ENCODE measurements around the gene CDH4. TPM values are rescaled to one million over a fixed set of nuclear protein-coding genes. Genes with fewer than 3 reads are reported as not detected.

CDH4 gene
- total and polyA plus RNA-seq, 2 of the 13 experiments (the other 11 are each of a cell fraction or from before 2014, with no cell fraction given), result not detected

GRCh38 chr20:61204206-61204605 is 47.9 kb upstream of the CDH4 start:
- Histone ChIP-seq H3K79me2 (ENCODE audit: insufficient read depth, low read length) (no peaks in the 10 kb centered on the region), H3K4me1 (ENCODE audit: insufficient read depth, low read length) (no peaks in the 10 kb centered on the region), H3K36me3 (replicated peaks in 1 of 2; ENCODE audit: control insufficient read depth in 1 of 2, insufficient read depth in 2 of 2, low read length in 2 of 2) (no peaks in the 10 kb centered on the region), H3K4me2 (ENCODE audit: low read depth, low read length) (no peak overlapping the region), H4K20me1 (ENCODE audit: insufficient read depth, low read length) (no peaks in the 10 kb centered on the region), H3K9me3 (ENCODE audit: low read length) (no peaks in the 10 kb centered on the region), H3K27me3 (ENCODE audit: control insufficient read depth in 1 of 2, insufficient read depth in 2 of 2, low read length in 2 of 2) (peaks cover 0 to 14% of the 10 kb centered on the region in 2 experiments; a peak in 3 of 5 replicates), H3K27ac (ENCODE audit: extremely low read length, insufficient read depth, low read length) (no peak overlapping the region), H3K9ac (ENCODE audit: insufficient read depth, low read depth, low read length) (no peak overlapping the region), H2AFZ (ENCODE audit: low read length) (no peak overlapping the region), H3K4me3 (replicated peaks in 1 of 3; ENCODE audit: insufficient read depth in 1 of 3, low read depth in 2 of 3, low read length in 3 of 3) (no peak overlapping the region)
- CTCF ChIA-PET (ENCODE audit: low intra/inter-chr PET ratio, low total read pairs), result no interaction called here
- POLR2A ChIA-PET, result no interaction called here
- 10% methylated on average over 8 of the region's 8 CpGs for WGBS (ENCODE audit: low lambda C conversion rate)
- ATAC-seq (no peak), FAIRE-seq (no peak), DNase-seq (ENCODE audit: low spot score) (no peak)
- intact Hi-C loops (cut with micrococcal nuclease; ENCODE audit: unreplicated experiment), result no loop called here
- BruUV-seq (replicated peaks), result no TSS peak
- in situ Hi-C loops (cut with HindIII; ENCODE audit: extremely low pct_ligation_motif_present, low pct_unique_long_range_greater_than_20kb), result no loop called here
- TF ChIP-seq ZNF709 (CRISPR knock-in tag; IDR thresholded peaks at IDR 0.05), result no peak
- TF ChIP-seq ZNF567 (CRISPR knock-in tag; IDR thresholded peaks at IDR 0.05; ENCODE audit: borderline replicate concordance), result no peak
- no peak for TF ChIP-seq ZNF276 (CRISPR knock-in tag; IDR thresholded peaks at IDR 0.05; ENCODE audit: low read depth)
- no peak for TF ChIP-seq GPBP1L1 (CRISPR knock-in tag; IDR thresholded peaks at IDR 0.05)
- TF ChIP-seq ETV6 (CRISPR knock-in tag; conservative IDR thresholded peaks at IDR 0.05), result no peak
- no peak for TF ChIP-seq ZNF556 (CRISPR knock-in tag; IDR thresholded peaks at IDR 0.05; ENCODE audit: borderline replicate concordance)
- no peak for TF ChIP-seq ZNF275 (CRISPR knock-in tag; IDR thresholded peaks at IDR 0.05; ENCODE audit: borderline replicate concordance)
- TF ChIP-seq ZBTB37 (CRISPR knock-in tag; IDR thresholded peaks at IDR 0.05), result no peak
- TF ChIP-seq TIGD3 (CRISPR knock-in tag; IDR thresholded peaks at IDR 0.05; ENCODE audit: borderline replicate concordance), result no peak
- no peak for TF ChIP-seq ZNF768 (CRISPR knock-in tag; IDR thresholded peaks at IDR 0.05)
- TF ChIP-seq DRAP1 (CRISPR knock-in tag; IDR thresholded peaks at IDR 0.05), result no peak
- no peak for TF ChIP-seq YEATS4 (CRISPR knock-in tag; IDR thresholded peaks at IDR 0.05; ENCODE audit: borderline replicate concordance)
- TF ChIP-seq ZKSCAN8 (CRISPR knock-in tag; IDR thresholded peaks at IDR 0.05; ENCODE audit: borderline replicate concordance), result no peak
- no peak for TF ChIP-seq MAFK (conservative IDR thresholded peaks at IDR 0.05 in 1 of 2, IDR thresholded peaks at IDR 0.05 in 1 of 2; ENCODE audit: low read length in 2 of 2)
- no peak for TF ChIP-seq MAZ (IDR thresholded peaks at IDR 0.05; ENCODE audit: borderline replicate concordance, low read depth, low read length)
- TF ChIP-seq MAZ (CRISPR knock-in tag; IDR thresholded peaks at IDR 0.05; ENCODE audit: low read depth), result no peak

Measured in HepG2 (cell line).